ENCODE measurements around the gene HRAS.

- TF ChIP-seq, protein P1, sequence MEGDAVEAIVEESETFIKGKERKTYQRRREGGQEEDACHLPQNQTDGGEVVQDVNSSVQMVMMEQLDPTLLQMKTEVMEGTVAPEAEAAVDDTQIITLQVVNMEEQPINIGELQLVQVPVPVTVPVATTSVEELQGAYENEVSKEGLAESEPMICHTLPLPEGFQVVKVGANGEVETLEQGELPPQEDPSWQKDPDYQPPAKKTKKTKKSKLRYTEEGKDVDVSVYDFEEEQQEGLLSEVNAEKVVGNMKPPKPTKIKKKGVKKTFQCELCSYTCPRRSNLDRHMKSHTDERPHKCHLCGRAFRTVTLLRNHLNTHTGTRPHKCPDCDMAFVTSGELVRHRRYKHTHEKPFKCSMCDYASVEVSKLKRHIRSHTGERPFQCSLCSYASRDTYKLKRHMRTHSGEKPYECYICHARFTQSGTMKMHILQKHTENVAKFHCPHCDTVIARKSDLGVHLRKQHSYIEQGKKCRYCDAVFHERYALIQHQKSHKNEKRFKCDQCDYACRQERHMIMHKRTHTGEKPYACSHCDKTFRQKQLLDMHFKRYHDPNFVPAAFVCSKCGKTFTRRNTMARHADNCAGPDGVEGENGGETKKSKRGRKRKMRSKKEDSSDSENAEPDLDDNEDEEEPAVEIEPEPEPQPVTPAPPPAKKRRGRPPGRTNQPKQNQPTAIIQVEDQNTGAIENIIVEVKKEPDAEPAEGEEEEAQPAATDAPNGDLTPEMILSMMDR (IDR thresholded peaks at IDR 0.05): no peak
- no peak for TF ChIP-seq POLR2A (IDR thresholded peaks at IDR 0.05)
- TF ChIP-seq EP300 (IDR thresholded peaks at IDR 0.05): no peak
- TF ChIP-seq POLR2AphosphoS5 (IDR thresholded peaks at IDR 0.05): no peak
Observed at GRCh38 chr11:536841-537621, 1.7 kb upstream of the HRAS start, which contains the start of gene LRRC56.

All from gastroesophageal sphincter (tissue), 3 donors.